ENCODE data around the gene ZNF184. TPM values are rescaled to one million over a fixed set of nuclear protein-coding genes. Genes with fewer than 3 reads are reported as not detected.

ZNF184 gene
- total and polyA plus RNA-seq, 9 of the 15 experiments (the other 6 are each of a cell fraction or from before 2014, with no cell fraction given) = 7.6 to 22.2 (median 12.8) TPM

DNA sequence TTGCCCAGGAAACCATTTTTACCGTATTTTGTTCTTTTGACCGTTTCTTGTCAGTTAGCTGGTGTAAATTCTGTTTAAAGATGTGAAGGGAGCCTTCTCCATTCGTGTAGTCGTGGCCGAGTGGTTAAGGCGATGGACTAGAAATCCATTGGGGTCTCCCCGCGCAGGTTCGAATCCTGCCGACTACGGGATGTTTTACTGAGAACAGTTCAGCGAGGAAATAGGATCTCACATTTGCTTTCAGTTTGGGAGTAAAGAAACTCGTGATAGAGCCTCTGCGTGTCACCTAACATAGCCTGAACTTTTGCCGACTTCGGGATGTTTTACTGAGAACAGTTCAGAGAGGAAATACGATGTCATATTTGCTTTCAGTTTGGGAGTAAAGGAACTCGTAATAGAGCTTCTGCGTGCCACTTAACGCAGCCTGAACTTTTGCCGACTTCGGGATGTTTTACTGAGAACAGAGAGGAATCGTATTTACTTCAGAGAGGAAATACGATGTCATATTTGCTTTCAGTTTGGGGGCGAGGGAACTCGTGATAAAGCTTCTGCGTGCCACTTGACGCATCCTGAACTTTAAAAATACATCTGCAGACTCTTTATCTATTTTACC is 5.9 kb upstream of the ZNF184 start (continued):
- TF ChIP-seq ZFP1 (CRISPR knock-in tag; IDR thresholded peaks at IDR 0.05) (no peak), TCF7 (IDR thresholded peaks at IDR 0.05; ENCODE audit: borderline replicate concordance) (no peak), CHD1 (IDR thresholded peaks at IDR 0.05; ENCODE audit: low read length) (peak; percentile 46), SRF (CRISPR knock-in tag; IDR thresholded peaks at IDR 0.05) (no peak; a peak in 1 of 4 replicates), ZNF175 (CRISPR knock-in tag; IDR thresholded peaks at IDR 0.05; ENCODE audit: low read depth) (peak; percentile 83), MAFK (IDR thresholded peaks at IDR 0.05; ENCODE audit: low read length) (0 out of 2 replicates have a peak, but pooled peaks have one; percentile 22), PHB2 (IDR thresholded peaks at IDR 0.05; ENCODE audit: low read depth) (0 out of 2 replicates have a peak, but pooled peaks have one; percentile 41), NEUROD1 (IDR thresholded peaks at IDR 0.05; ENCODE audit: borderline replicate concordance, low read depth, low read length, partially characterized antibody) (no peak), BDP1 (IDR thresholded peaks at IDR 0.05; ENCODE audit: insufficient read depth, insufficient read length) (peak; percentile 79), RBM34 (IDR thresholded peaks at IDR 0.05; ENCODE audit: borderline replicate concordance, insufficient read depth, low read length) (no peak), BRF1 (IDR thresholded peaks at IDR 0.05; ENCODE audit: borderline replicate concordance, extremely low read depth, insufficient read length) (no peak), ZC3H4 (CRISPR knock-in tag; IDR thresholded peaks at IDR 0.05; ENCODE audit: borderline replicate concordance) (no peak; the same call in 1 of the 2 replicates), ZNF408 (CRISPR knock-in tag; IDR thresholded peaks at IDR 0.05; ENCODE audit: low read depth) (no peak), E2F3 (CRISPR knock-in tag; IDR thresholded peaks at IDR 0.05) (no peak)
- TF ChIP-seq, protein P1, sequence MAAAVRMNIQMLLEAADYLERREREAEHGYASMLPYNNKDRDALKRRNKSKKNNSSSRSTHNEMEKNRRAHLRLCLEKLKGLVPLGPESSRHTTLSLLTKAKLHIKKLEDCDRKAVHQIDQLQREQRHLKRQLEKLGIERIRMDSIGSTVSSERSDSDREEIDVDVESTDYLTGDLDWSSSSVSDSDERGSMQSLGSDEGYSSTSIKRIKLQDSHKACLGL (CRISPR knock-in tag; IDR thresholded peaks at IDR 0.05; ENCODE audit: borderline replicate concordance, poor library complexity, severe bottlenecking) = no peak
- TF ChIP-seq, protein P2, sequence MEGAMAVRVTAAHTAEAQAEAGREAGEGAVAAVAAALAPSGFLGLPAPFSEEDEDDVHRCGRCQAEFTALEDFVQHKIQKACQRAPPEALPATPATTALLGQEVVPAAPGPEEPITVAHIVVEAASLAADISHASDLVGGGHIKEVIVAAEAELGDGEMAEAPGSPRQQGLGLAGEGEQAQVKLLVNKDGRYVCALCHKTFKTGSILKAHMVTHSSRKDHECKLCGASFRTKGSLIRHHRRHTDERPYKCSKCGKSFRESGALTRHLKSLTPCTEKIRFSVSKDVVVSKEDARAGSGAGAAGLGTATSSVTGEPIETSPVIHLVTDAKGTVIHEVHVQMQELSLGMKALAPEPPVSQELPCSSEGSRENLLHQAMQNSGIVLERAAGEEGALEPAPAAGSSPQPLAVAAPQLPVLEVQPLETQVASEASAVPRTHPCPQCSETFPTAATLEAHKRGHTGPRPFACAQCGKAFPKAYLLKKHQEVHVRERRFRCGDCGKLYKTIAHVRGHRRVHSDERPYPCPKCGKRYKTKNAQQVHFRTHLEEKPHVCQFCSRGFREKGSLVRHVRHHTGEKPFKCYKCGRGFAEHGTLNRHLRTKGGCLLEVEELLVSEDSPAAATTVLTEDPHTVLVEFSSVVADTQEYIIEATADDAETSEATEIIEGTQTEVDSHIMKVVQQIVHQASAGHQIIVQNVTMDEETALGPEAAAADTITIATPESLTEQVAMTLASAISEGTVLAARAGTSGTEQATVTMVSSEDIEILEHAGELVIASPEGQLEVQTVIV (CRISPR knock-in tag; IDR thresholded peaks at IDR 0.05; ENCODE audit: borderline replicate concordance) = no peak
- TF ChIP-seq, protein P3, sequence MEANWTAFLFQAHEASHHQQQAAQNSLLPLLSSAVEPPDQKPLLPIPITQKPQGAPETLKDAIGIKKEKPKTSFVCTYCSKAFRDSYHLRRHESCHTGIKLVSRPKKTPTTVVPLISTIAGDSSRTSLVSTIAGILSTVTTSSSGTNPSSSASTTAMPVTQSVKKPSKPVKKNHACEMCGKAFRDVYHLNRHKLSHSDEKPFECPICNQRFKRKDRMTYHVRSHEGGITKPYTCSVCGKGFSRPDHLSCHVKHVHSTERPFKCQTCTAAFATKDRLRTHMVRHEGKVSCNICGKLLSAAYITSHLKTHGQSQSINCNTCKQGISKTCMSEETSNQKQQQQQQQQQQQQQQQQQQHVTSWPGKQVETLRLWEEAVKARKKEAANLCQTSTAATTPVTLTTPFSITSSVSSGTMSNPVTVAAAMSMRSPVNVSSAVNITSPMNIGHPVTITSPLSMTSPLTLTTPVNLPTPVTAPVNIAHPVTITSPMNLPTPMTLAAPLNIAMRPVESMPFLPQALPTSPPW (CRISPR knock-in tag; IDR thresholded peaks at IDR 0.05) = no peak
- TF ChIP-seq, protein P4, sequence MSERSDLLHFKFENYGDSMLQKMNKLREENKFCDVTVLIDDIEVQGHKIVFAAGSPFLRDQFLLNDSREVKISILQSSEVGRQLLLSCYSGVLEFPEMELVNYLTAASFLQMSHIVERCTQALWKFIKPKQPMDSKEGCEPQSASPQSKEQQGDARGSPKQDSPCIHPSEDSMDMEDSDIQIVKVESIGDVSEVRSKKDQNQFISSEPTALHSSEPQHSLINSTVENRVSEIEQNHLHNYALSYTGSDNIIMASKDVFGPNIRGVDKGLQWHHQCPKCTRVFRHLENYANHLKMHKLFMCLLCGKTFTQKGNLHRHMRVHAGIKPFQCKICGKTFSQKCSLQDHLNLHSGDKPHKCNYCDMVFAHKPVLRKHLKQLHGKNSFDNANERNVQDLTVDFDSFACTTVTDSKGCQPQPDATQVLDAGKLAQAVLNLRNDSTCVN (CRISPR knock-in tag; IDR thresholded peaks at IDR 0.05) = 0 out of 2 replicates have a peak, but pooled peaks have one; percentile 8
- TF ChIP-seq, protein P5, sequence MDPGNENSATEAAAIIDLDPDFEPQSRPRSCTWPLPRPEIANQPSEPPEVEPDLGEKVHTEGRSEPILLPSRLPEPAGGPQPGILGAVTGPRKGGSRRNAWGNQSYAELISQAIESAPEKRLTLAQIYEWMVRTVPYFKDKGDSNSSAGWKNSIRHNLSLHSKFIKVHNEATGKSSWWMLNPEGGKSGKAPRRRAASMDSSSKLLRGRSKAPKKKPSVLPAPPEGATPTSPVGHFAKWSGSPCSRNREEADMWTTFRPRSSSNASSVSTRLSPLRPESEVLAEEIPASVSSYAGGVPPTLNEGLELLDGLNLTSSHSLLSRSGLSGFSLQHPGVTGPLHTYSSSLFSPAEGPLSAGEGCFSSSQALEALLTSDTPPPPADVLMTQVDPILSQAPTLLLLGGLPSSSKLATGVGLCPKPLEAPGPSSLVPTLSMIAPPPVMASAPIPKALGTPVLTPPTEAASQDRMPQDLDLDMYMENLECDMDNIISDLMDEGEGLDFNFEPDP (CRISPR knock-in tag; IDR thresholded peaks at IDR 0.05) = no peak
- TF ChIP-seq, protein P6, sequence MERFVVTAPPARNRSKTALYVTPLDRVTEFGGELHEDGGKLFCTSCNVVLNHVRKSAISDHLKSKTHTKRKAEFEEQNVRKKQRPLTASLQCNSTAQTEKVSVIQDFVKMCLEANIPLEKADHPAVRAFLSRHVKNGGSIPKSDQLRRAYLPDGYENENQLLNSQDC (CRISPR knock-in tag; IDR thresholded peaks at IDR 0.05) = no peak; the same call in 1 of the 2 replicates

Measured in K562 (cell line).